Testis (tissue), 3 donors: Measurements from ENCODE around the gene TNNI3K. TPM values are rescaled to one million over a fixed set of nuclear protein-coding genes. Genes with fewer than 3 reads are reported as not detected.

Experiments used
- DNase-seq: peaks from one replicate; pipeline ENCODE4 v3.0.0-alpha.2; 2019
- H3K27ac ChIP-seq, 2 donors: fragments of 200-600 bp; sonication (generic); one replicate each; pipeline ENCODE4 v1.5.1; 2019
- H3K27me3 ChIP-seq: fragments of 200-600 bp; sonication (generic); one replicate; pipeline ENCODE4 v1.5.1; 2019
- H3K36me3 ChIP-seq: fragments of 200-600 bp; sonication (generic); one replicate; pipeline ENCODE4 v1.5.1; 2017; ENCODE audit warnings: low read depth; ENCODE audit errors: missing control alignments
- H3K4me1 ChIP-seq: fragments of 200-600 bp; sonication (generic); one replicate; pipeline ENCODE4 v1.5.1; 2019
- H3K4me3 ChIP-seq, 2 donors: fragments of 200-600 bp; sonication (generic); one replicate each; pipeline ENCODE4 v1.5.1; 2017 to 2019
- H3K9me3 ChIP-seq: fragments of 200-600 bp; sonication (generic); one replicate; pipeline ENCODE4 v1.5.1; 2017
- CTCF ChIP-seq, 3 experiments: fragments of 450-650 bp in 2 of 3; fragments of 200-600 bp in 1 of 3; sonication (generic) in 1 of 3; IDR thresholded peaks; one replicate each; pipeline ENCODE4 v1.5.1; 2016 to 2019; ENCODE audit warnings: antibody characterized with exemption in 3 of 3, mild to moderate bottlenecking in 2 of 3, moderate library complexity in 1 of 3
- POLR2A ChIP-seq: fragments of 450-650 bp; IDR thresholded peaks from one replicate; pipeline ENCODE4 v1.6.1; 2017; ENCODE audit warnings: antibody characterized with exemption, mild to moderate bottlenecking, moderate library complexity
- WGBS, 2 donors: methylation state at CpG; one replicate each; pipeline ENCODE4 v1.1.5; 2018; 5-methylcytosine and 5-hydroxymethylcytosine counted together
- intact Hi-C: fragments of 100-400 bp; cut with DNase I; formaldehyde crosslinking; loops from one replicate; pipeline ENCODE4 v1.15.1; 2023; ENCODE audit warnings: low total_unique reads
- polyA plus RNA-seq: library from polyadenylated mRNA; stranded (reverse); fragments of 350-450 nt; fragmentation: Illumina TruSeq; extraction: RNeasy Lipid Tissue Mini Kit (QIAGEN cat#74804); gene quantifications from one replicate; pipeline ENCODE4 v1.2.3, GENCODE V29; 2014; ENCODE audit warnings: low read depth, low replicate concordance; ENCODE audit not compliant: insufficient read depth
- total RNA-seq, 2 donors: library from RNA; depleted of rRNA; stranded (reverse); fragments of >200 nt; gene quantifications; one replicate each; pipeline ENCODE4 v1.2.3, GENCODE V29; 2016

Gene TNNI3K
- total and polyA plus RNA-seq, 3 donors from 2014 or later = 6.4 to 6.8 (median 6.5) TPM

- no peak overlapping the region for H3K27ac ChIP-seq
- H3K36me3 ChIP-seq = no peaks in the 10 kb centered on the region
- no peak overlapping the region for H3K4me3 ChIP-seq
- no peaks in the 10 kb centered on the region for H3K4me1 ChIP-seq
- H3K27me3 ChIP-seq = no peaks in the 10 kb centered on the region
- H3K9me3 ChIP-seq = no peaks in the 10 kb centered on the region
- no peak for TF ChIP-seq CTCF (IDR thresholded peaks at IDR 0.05)
- TF ChIP-seq POLR2A = no peak
- no peak for DNase-seq
- intact Hi-C loops = no loop called here
- WGBS, 2 donors = 58 to 62% methylated on average over 1 of the region's 1 CpG
These were observed 216.8 kb downstream of the TNNI3K start for GRCh38 chr1:74452035-74452434.

DNA sequence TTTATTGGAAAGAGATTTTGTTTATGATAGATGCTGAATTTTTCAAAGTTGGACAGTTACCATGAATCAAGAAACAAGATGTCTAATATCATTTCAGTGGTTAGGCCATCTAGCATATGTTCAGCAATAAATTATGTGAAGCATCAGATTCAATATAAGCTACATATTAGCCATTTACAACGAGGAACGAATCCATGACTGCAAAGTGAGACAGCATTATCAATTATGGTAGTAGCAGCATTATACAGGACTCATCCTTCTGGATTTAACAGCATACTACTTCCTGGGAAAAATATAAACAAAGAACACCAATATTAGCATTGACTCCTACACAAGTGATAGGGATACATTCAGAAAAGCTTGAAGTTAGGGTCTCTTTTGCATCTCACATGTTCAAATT, 218.1 kb downstream of the TNNI3K start:
- Histone ChIP-seq H3K4me1 (no peaks in the 10 kb centered on the region), H3K36me3 (no peaks in the 10 kb centered on the region), H3K27ac (no peak overlapping the region), H3K9me3 (no peaks in the 10 kb centered on the region), H3K27me3 (no peaks in the 10 kb centered on the region), H3K4me3 (no peak overlapping the region)
- intact Hi-C loops = no loop called here
- WGBS, 2 donors = 84 to 85% methylated on average over 2 of the region's 2 CpGs
- DNase-seq = no peak
- no peak for TF ChIP-seq POLR2A

- Histone ChIP-seq H3K27ac (no peak overlapping the region), H3K27me3 (no peaks in the 10 kb centered on the region), H3K9me3 (no peaks in the 10 kb centered on the region), H3K4me1 (no peaks in the 10 kb centered on the region), H3K4me3 (no peak overlapping the region), H3K36me3 (no peaks in the 10 kb centered on the region)
- DNase-seq = no peak
- intact Hi-C loops = no loop called here
- TF ChIP-seq POLR2A (no peak), CTCF (IDR thresholded peaks at IDR 0.05) (no peak)
These were observed 220.2 kb downstream of the TNNI3K start for GRCh38 chr1:74455390-74455789.

GRCh38 chr1:74457253-74457652, 222.1 kb downstream of the TNNI3K start:
- H3K4me3 ChIP-seq = no peak overlapping the region
- DNase-seq = no peak
- H3K36me3 ChIP-seq = no peaks in the 10 kb centered on the region
- no peaks in the 10 kb centered on the region for H3K4me1 ChIP-seq
- WGBS, 2 donors = 86 to 89% methylated on average over 2 of the region's 2 CpGs
- no peak for TF ChIP-seq POLR2A
- no peak for TF ChIP-seq CTCF (IDR thresholded peaks at IDR 0.05)
- H3K9me3 ChIP-seq = no peaks in the 10 kb centered on the region
- H3K27ac ChIP-seq = no peak overlapping the region
- intact Hi-C loops = no loop called here
- no peaks in the 10 kb centered on the region for H3K27me3 ChIP-seq

- intact Hi-C loops = no loop called here
- Histone ChIP-seq H3K27ac (no peak overlapping the region), H3K27me3 (no peaks in the 10 kb centered on the region), H3K9me3 (no peaks in the 10 kb centered on the region), H3K36me3 (no peaks in the 10 kb centered on the region), H3K4me1 (peaks cover 4% of the 10 kb centered on the region), H3K4me3 (no peak overlapping the region)
- no peak for DNase-seq
- 77 to 84% methylated on average over 9 of the region's 9 CpGs for WGBS, 2 donors
- no peak for TF ChIP-seq POLR2A
- no peak for TF ChIP-seq CTCF (IDR thresholded peaks at IDR 0.05)
These were observed 228.3 kb downstream of the TNNI3K start for GRCh38 chr1:74463333-74463988.
